MV-4-11 (cell line): ENCODE measurements around the gene VPS50.

Source experiments
- DNase-seq: peaks from one replicate; lab custom pipeline; 2025; lab: John Stamatoyannopoulos, UW

Gene VPS50

DNA sequence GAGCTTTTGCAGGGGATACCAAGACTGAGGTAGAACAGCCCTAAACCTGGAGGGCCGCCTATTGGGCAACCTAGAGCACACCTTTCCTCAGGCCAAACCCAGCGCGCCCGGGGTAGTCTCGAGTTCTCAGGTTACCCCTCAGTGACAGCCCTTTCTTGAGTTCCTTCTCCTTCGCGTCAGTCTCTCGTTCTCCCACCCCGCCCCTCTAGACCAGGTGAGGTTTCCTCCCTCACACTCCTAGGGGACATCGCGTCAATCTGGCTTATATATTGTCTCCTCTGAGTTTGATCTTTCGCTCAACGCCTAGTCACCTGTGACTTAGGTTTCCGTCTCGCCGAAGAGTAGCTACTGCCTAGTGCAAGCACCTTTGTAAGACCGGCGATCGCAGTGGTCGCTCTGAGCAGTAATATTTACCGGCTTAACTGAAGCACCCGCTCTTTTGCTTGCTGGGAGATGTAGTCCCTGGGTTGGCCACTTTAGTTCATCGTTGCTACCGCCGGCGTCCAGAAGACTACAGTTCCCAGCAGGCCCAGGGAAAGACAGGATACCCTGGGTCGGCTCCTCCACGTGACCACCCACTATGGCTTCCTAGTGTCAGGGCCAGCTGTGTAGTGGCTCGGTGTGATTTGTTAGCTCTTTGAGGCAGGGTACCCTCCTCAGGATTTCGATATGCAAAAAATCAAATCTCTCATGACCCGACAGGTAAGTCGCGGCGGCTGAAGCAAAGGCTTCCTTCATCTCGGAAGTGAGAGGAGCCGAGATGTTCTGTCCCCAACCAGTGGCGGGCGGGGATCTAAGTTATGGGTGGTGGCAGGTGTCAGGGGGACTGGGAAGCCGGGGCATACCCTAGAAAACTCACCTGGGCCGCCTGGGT lies at the start of gene VPS50:
VPS50 (plus strand) TSS at position 568 of the 874 bp plus-strand sequence; CDS start at position 670, 102 bp downstream.
- peak; percentile 92 for DNase-seq

DNA sequence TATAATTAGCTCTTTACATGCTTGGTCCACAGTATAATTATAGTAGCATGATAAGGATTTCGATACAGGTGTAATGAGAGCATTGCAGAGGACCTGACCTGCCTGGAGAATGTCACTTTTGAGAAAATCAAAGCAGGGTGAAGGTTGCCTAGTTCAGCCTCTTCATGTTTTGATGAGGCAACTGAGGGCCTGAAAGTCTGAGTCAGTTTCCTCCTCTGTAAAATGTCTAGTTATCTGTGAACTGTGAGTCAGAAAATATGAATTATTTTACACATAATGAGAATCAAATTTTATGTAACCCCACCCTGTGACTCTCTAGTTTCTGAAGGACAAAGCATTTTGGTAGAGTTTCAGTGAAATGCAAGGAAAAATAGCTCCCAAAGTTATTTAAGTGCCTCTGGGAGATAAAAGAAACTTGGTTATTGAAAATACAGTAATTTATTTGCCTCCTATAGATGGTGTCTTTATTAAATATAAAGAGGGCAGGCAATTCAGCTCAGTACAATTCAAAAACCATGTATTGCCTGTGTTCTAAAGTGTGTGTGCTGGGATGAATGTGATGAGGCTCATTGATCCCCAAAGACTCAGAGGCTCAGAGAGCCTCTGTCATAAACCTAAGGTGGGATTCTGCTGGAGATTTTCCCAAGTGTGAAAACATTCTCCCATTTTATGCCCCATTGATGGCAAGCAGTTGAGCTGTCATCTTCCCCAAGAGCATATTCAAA lies 46.7 kb upstream of the VPS50 start:
- DNase-seq = no peak

- no peak for DNase-seq
Observed at GRCh38 chr7:93188870-93189634, 43.1 kb upstream of the VPS50 start.

DNA sequence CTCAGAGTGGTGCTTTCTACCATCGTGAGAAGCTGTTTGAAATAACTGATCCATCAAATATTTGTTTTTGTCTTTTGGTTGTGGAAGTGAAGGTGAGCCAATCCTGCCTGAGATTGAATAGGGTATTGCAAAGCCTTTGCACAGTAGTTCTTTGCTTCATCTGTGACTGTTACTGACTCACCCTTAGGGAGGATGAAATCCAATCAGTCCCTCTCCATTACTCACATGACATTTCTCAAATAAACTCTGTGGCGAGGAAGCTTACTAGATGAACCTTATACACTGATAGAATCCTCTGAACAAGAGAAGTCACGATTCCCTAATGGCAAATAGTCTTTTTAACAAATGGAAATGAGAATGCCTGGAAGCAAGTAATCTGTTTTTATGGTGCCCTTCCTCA lies 37.8 kb upstream of the VPS50 start:
- no peak for DNase-seq

DNA sequence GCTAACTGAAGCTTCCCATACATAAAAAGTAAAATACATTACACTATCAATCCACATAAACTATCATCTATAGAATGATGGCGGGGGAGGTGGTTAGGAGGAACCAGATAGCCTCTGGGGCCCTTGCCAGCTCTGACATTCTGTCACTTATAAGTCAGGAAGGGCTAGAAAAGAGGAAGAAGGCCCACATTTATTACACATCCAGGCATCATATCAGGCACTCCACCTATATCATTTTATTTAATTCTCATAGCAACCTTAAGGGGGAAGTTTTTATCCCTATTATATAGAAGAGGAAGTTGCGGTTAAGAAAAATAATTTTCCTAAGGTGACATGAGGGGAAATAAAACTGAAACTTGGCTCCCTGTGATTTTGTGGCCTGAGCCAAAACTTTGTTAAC lies 35.8 kb upstream of the VPS50 start:
- peak; percentile 61 for DNase-seq

DNA sequence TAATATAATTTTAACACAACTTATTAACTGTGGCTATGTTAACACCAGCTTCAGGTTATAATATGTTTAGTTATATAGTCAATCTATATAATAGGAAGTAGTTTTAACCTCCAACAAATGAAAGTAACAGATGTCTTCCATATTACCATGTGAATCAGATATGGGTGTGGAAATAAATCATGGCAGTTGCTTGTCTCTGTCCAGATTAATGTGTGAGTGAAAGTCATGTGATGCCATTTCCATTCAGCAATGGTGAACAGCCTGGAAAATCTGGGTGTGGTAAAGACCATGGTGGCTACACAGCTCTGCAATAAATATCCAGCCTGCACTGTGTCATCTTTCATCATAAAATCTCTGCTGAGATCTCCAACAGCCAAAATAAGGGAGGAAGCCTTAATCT lies 33.7 kb upstream of the VPS50 start:
- peak; percentile 31 for DNase-seq

DNA sequence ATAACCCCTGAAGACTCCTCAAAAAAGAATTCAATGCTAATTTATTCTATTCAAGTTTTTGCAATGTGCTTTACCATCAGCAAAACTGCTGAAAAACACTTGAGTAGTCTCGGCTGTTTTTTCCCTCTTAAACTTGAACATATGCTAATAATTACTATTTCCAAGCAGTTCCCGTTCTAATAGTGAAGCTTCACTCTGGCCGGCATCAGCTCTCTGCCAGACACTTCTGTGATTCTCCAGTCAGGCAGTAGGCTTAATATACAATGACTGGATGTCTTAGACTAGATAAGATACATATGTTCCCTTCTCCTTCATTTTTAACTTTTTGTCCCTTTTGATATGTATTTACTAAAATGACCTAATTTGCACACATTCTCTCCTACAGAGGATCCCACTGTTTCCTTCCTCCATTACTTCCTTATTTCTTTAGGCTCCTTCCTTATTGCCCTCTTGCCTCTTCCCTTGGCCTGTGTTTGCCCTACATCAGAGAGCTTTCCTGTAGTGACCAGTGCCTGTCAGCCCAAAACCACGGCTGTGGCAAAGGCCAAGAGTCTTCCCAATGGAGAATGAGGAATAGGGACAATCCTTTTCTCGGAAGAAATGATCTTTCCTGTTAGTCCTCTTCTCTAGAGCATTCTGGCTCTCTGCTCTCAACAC lies 29.4 kb upstream of the VPS50 start:
- DNase-seq = no peak

GRCh38 chr7:93203496-93203895 lies 28.7 kb upstream of the VPS50 start:
- DNase-seq = no peak

GRCh38 chr7:93205046-93205445 lies 27.1 kb upstream of the VPS50 start:
- no peak for DNase-seq

DNA sequence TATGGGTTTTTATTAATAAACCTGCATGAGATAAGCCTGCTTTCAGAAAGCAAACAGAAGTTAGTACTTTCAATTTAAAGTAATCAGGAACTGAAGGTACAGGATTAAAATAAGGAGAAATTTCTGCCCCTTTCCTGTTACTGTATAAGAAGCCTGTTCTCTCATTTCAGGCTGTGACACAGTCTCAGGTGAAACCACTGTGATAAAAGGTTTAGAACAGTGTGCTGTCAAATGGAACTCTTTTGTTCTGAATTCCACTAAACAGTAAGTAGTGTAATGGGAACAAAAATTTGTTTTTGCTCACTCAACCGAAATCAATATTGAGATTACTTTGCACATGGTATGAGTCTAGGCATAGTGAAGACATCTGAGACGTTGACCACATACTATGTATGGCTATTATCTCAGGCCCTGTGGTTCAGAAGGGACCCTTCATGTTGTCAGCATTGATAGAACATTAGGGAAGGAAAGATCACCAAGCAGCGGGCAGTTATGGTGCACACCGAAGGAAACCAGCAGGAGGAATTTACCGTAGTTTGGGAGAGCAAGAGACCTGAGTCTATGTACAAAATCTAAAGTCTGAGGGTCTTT lies 20.8 kb upstream of the VPS50 start:
- no peak for DNase-seq

DNA sequence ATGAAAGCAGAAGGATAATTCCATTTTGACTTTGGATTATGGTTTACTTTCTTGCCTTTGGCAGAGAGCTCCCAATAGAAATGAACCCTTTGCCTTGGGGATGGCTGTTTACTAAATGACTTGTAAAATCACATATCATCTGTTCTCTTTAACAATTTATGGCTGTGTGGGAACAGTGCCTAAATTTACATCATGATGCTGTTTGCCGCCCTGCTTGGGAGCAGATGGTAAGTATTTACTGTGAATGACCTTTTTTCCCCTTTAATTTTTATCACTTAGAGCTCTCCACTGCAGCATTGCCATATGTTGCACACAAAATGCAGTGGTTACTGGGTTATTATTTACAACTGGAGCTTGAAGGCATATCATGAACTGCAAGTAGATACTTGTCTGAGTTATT lies 19.3 kb upstream of the VPS50 start:
- no peak for DNase-seq

GRCh38 chr7:93218997-93219827 lies 13.0 kb upstream of the VPS50 start:
- DNase-seq = no peak

DNA sequence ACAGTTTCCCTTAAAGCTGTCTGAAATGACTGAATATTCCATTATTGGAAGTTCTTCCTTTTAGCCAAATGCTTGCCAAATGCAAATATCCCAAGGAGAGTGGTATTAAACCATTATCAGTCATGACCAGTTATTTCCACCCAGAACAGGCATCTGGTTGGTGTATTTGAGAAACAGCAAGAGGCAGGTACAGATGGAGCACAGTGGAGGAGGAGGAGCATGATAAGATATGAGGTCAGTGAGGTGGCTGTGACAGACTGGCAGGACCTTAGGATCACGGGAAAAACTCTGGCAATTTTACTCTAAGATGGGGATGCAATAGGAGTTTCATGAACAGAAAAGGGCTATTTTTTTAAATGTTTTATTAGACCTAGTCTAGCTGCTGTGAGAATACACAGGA lies 12.3 kb upstream of the VPS50 start:
- DNase-seq = no peak

DNA sequence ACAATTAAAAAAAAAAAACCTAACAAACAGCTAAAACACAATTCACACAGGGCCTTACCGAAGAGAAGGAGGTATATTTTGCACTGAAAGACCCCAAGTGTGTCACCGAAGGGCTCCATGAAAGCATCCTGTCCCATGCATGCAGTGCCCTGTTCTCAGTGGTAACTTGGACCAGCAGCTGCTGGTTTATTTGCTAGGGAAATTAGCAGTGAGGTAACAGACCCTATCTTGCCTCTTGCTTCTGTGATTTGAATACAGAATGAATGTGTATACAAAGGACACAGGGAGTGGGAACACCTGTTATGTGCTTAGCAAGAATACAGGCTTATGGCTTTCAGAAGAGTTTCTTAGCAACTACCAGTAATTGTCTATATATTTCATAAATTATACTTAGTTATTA lies 5.9 kb upstream of the VPS50 start, which contains the start of gene HEPACAM2:
HEPACAM2 (minus strand) TSS at position 160 of the 400 bp plus-strand sequence.
- no peak for DNase-seq

- DNase-seq = peak; percentile 47
Observed at GRCh38 chr7:93228302-93228701, 3.9 kb upstream of the VPS50 start.

DNA sequence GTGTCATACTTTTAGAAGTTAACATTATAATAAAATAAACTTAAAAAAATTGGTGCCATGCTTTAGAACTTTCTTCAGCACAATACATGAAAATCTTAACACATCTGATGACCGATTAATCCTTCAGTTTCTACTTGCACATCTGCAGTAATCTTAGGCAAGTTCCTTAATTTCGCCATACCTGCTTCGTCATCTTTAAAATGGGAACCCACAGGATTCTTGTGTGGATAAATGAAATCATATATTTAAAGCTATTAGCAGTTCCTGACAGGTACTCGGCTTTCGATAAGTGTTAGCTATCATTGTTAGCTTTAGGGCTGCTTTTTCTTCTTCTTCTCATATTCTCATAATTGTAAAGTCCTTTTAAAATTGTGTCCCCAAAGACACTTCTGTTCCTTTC lies 907 bp upstream of the VPS50 start:
- no peak for DNase-seq

DNA sequence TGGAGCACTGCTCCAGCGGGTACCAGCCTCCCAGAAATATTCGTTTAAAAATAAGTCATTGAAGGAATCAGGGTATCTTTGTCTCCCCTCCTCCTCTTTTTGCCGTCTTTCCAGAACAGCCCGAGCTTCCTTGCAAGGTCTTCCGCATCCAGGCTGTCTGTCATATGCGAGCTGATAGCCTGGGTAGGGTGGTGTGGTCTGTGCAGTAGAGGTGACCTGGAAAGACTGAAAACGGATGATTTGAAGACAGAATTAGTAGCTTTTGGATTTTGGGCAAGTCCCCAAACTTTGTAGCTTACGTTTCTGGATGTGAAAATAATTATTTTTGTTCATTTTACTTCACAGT lies 480 bp downstream of the VPS50 start:
- DNase-seq = no peak

DNA sequence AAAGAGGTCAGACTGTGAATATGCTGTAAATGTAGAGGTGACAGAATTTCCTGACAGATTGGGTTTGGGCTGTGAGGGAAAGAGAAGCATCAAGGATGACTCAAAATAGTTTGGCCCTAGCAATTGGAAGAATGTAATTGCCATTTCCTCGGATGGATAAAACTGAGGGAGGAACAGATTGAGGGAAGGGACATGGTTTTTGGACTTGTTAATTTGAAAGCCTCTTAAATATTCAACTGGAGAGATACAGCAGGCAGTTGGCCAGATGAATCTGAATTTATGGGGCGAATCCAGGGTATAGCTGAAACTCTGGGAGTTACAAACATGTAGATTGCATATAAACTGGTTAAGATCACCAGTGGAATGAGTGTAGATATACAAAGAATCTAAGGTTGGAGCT lies 3.4 kb downstream of the VPS50 start:
- DNase-seq = no peak

- DNase-seq = no peak
Observed at GRCh38 chr7:93238131-93238530, 6.0 kb downstream of the VPS50 start.

- DNase-seq = no peak
Observed at GRCh38 chr7:93238748-93239147, 6.6 kb downstream of the VPS50 start.

DNA sequence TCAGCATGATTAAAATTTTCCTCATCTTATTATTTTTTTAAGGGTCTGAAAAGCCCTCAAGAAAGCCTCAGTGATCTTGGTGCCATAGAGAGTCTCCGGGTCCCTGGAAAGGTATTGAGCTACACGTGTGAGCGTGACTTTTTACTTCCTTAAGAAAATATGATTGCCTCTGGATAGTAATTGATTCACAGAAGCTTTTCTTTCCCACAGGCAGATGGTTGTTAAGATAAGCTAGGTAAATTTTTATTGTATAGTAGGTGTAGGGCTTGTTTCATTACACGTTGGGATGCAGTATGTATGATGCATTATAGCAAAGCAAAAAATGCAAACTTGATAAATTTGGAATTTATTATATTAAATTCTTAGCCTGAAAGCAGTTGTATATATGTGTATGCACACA lies 7.7 kb downstream of the VPS50 start:
- no peak for DNase-seq
